Inflammatory macrophage (primary cell): ENCODE measurements around the gene GRK7.
"Not testable (repeated sequence)": the region's sequence is repeated elsewhere in the genome, so short reads cannot be mapped to it uniquely, and the experiment has no call there.

Source experiments
- DNase-seq, 2 donors: peaks; one replicate each; pipeline ENCODE4 v3.0.0-alpha.2; 2020 to 2022

Gene GRK7

DNA sequence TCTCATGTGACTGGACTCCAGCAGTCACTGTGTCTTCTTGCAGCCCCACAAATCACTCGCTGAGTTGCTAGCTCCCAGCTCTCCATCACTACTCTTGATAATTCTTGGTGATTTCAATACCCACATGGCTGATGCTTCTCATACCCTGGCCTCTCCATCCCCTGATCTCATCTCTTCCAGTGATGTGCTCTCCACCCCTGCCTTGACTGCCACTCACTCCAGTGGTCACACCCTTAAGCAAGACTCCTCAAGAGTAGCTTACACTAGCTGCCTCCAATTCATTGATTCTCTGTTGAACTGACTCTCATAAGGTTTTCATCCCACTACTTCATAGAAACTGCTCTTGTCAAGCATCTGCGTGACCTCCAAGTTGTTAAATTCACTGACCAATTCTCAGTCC is 837 bp downstream of the GRK7 start:
- no peak for DNase-seq

DNA sequence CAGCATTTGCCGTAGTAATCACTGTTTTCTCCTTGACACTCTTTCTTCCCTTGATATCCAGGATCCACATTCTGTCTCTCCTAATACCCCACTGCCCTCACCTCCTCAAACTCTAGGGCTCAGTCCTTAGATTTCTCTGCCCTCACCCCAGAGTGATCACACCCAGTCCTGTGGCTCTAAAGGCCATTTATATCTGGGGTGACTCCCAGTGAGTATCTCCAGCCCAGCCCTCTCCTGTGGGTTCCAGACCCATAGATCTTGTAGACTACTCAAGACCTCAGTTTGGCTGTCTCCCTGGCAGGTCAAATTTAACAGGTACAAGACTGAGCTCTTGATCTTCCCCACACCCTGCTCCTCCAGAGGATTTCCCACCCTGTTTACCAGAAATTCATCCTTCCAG is 1.3 kb downstream of the GRK7 start:
- no peak for DNase-seq

DNA sequence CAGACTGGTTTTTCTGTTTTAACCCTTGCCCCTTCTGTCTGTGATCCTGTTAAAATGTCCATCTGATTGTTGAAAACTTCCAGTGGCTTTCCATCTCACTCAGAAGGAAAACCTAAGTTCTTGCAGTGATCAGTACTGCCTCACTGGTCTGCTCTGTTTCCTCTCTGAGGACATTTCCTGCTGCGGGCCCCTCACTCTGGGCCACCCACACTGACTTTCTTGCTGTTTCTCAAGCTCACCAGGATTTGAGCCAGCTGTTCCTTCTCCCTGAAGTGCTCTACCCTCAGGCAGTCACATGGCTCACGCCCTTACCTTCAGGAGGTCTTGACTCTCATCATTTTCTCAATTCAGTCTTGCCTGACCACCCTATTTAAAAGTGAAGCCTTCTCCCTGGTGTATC is 1.8 kb downstream of the GRK7 start:
- DNase-seq: peak in 1 of 2 donors; percentile 40

DNA sequence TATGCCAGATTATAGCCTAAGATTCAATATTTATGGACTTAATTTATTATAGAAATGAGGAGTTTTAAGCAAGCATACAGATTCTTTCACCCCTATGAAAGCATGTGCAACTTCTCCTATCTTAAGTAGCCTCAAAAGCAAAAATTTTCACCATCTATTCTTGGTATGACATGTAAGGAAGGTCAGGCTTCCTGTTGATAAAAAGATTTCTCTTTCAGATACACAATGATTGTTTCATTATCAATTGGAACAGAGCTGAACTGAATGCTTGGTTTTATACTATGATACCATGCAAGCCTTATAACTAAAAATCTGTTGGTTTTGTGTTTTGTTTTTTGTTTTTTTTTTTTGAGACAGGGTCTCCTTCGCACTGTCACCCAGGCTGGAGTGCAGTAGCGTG is 3.9 kb downstream of the GRK7 start:
- no peak for DNase-seq

DNA sequence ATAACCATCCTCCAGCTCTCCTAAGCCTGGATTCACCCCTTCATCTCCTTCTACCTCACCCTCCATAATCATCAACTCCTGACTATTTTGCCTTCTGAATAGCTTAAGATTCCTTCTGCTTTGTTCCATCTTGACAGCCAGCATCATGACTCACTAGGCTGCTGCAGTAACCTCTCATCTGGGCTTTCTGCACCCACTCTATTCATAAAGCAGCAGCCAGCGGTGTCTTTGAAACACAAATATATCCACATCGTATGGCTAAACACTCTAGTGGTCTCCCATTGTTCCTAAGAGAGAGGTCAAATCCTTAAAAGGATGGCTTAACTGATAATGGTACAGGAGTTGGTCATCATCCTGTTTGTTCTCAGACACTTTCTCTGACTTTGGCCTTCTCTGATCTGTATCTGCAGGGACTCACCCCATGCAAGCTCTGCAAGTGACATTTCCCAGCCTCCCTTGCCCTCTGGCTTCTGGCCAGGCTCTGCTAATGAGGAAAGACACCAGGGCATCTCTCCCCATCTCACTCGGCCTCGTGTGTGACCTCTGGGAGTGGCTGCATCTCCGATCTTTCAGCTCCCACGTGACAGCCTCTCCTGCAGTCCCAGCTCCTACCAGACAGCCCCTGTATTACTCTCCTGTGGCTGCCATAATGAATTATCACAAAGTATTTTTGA is 6.2 kb downstream of the GRK7 start:
- no peak for DNase-seq

DNA sequence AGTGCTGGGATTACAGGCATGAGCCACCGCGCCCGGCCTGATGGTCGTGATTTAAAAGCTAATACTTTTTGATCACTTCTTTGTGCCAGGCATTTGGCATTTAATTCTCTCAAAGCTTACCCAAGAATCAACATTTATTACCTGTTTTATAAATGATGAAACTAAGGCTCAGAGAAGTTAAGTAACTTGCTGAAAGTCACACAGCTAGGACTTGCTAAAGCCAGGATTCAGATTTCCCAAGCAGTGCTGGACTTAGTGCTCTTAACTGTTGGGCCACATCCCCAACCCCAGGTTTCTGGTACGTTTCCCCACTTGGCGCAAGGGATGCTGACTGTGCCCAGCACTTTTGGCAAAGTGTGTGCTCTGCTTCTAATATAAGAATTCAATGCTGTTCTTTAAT is 10.5 kb downstream of the GRK7 start:
- DNase-seq: no peak

DNA sequence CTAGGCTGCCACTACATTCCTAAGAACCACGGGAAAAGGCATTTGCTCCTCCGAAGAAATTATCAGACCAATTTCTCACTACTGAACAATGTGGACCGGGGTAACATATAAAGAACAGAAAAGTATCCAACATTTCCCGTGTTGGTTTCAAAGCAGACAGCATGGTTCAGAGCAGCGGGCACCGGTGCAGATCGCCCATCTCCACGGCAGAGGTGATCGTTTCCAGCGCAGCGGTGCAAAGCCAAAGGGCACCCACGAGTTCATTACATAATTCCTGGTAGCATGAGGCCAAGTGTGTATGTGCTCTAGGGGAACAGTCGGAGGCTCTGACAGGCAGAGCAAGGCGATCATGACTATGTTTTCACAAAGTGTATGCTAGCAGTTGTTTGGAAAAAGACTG is 13.2 kb downstream of the GRK7 start:
- no peak for DNase-seq

DNA sequence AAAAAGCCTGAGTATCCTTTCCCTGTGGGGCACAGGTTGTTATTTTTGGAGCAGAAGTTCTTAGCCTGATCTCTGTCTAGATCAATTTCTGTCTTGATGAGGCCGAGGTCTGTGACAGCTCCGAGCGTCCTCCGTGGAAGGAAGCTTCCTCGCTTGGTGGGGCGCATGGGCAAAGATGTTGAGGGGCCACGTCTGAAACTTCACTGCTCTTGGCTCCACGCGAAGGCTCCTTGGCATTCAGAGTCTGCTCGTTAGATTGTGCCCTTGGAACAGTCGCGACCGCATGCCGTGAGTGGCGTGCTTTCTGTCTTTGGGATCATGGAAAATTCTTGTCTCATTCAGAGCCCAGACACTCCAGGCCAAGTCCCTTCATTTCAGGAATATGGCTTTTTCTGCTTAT is 13.7 kb downstream of the GRK7 start:
- DNase-seq: no peak

DNA sequence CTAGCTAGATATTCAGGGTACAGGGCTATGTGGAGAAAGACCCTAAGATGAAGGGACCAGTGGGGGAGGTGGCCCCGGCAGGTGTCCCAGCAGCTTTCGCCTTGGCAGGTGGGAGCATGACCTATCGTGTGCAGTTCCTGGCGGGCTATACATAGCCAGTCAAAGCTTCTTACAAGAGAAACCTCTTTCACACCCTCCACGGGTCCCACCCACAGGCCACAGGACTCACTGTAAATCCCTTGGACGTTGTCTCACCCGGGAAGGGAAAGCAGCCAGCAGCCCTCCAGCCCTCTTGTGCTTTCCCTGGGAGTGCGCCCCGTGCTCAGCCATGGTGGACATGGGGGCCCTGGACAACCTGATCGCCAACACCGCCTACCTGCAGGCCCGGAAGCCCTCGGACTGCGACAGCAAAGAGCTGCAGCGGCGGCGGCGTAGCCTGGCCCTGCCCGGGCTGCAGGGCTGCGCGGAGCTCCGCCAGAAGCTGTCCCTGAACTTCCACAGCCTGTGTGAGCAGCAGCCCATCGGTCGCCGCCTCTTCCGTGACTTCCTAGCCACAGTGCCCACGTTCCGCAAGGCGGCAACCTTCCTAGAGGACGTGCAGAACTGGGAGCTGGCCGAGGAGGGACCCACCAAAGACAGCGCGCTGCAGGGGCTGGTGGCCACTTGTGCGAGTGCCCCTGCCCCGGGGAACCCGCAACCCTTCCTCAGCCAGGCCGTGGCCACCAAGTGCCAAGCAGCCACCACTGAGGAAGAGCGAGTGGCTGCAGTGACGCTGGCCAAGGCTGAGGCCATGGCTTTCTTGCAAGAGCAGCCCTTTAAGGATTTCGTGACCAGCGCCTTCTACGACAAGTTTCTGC is 15.0 kb downstream of the GRK7 start:
- no peak for DNase-seq

DNA sequence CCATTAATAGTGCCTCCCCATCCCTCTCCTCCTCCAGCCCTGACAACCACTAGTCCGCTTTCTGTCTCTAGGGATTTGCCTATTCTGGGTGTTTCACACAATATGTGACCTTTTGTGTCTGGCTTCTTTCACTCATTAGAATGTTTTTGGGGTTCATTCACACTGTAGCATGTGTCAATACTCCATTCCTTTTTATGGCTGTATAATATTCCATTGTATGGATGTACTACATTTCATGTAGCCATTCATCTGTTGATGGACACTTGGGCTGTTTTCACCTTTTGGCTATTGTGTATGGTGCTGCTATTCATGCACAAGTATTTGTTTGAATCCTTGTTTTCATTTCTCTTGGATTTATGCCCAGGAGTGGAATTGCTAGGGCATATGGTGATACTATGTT is 16.5 kb downstream of the GRK7 start:
- no peak for DNase-seq

DNA sequence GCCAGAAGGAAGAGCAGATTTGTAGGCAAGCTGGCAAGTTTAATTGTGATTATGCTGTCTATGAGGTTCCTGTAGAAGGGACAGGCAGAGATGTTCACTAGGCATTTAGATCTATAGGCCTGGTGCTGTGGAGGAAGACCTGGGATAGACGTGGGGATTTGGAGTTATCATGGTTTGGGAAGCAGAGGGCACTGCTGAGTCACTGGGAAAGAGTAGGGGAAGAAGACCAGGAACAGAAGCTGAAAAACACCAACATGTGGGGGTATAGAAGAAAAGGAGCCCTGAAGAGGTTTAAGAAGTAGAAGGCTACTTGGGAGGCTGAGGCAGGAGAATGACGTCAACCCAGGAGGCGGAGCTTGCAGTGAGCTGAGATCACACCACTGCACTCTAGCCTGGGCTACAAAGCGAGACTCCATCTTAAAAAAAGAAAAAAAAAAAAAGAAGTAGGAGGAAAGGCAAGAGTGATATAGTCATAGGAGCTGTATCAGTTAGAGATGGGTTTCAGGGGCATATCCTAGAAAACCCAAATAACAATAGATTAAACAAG is 19.3 kb downstream of the GRK7 start:
- no peak for DNase-seq

DNA sequence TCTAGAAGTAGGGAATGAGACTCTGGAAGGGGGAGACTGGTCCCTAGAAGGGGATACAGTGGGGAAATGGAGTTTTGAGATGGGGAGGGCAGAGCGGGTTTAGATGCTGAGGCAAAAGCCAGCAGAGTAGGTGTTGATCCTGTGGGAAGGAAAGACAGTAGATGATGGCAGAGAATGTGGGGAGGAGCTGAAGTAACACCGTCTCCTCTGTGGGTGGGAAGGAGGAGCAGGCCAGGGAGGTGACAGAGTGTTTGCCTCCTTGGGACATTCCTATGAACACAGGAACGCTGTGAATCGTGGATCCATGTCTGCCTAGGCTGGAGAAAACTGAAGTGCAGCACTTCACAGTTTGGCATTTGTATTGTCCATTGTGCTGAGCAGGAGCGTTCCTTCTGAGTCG is 20.4 kb downstream of the GRK7 start:
- DNase-seq: no peak

DNA sequence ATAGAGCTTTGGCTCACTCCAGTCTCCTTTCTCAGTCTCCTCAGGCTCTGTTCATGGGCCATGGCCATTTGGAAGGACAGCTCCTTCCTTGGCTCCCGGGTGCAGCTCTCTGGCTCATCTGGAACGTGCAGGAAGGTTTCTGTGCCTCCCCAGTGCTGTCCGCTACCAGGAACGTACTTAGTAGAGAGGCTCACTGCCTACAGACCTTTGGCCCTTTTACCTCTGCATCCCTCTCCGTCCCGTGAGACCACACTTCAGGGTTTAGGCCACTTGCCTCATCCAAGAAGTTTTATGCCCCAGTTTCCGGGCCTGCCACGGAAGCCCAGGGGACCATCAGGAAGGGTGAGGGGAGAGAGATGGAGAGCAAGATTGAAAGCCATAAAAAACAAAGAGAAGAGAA is 20.9 kb downstream of the GRK7 start:
- no peak for DNase-seq

DNA sequence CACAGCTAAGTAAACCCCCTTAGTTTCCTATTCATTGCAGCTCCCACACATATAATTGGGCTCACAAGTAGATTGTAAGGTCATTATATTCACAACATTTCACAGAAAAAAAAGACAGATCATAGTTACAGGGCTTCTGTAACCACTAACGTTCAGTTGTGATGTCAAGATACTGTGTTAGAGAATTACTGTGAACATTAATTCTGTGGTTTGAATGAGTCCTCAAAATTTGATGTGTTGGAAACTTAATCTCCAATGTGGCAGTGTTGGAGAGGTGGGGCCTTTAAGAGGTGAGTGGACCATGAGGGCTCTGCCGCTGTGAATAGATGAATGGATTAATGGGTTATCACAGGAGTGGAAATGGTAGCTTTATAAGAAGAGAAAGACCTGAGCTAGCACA is 21.3 kb downstream of the GRK7 start:
- DNase-seq: no peak

DNA sequence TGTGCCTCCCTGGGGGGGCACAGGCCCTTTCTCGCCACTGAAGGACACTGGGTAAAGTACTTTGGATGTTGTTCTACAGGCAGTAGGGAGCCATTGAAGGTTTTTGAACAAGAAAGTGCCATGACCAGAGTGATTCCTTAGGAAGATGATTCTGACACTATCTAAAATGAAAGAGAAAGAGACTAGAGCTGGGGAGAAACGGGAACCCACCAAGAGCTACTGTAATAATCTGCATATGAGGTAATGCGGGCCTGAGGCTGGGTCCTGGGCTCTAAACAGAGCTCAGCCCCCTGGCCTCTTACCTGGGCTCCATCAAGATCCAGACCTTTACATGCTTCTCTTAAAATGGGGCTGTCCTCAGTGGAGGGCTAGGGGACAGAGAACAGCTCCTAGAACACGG is 24.9 kb downstream of the GRK7 start:
- DNase-seq: no peak

DNA sequence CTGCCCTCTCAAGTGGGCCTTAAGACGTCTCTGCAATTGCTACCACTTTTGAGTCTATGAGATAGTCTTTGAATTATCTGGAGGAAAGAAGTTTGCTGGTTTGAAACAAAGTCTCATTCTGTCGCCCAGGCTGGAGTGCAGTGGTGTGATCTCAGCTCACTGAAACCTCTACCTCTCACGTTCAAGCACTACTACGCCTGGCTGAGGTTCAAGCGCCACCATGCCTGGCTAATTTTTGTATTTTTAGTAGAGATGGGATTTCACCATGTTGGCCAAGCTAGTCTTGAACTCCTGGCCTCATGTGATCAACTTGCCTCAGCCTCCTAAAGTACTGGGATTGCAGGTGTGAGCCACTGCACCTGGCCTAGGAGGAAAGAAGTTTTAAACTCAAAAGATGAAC is 25.5 kb downstream of the GRK7 start:
- DNase-seq: not testable (repeated sequence)

DNA sequence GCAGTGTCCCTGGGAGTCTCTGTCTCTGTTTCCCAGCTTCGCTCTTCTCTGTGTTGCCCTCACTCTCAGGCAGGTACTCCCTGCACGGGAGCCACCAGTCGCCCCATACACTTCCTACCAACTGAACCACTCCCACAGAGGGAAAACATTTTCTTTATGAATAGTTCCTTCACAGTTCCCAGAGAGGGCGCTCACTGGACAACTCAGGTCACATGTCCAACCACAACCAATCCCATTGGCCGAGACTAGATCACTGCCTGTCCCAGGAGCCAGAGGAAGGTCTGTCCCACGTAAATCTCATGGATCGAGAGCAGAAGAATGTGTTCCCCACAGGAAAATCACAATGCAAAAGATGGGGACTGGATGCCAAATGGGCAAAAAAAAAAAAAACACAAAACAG is 26.1 kb downstream of the GRK7 start:
- no peak for DNase-seq

DNA sequence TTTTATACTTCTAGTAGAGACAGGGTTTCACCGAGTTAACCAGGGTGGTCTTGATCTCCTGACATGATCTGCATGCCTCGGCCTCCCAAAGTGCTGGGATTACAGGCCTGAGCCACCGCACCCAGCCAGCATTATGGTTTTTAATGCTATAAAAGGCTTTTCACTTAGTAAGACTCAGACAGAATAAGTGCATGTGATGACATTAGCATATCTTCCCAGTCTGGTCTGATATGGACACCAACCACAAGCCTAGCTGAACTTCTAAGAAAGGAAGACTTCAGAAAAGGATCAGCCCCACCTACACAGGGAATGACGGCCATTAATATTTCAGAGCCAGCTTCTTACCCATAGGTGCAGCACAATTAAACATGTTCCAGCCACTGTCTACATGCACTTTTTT is 27.0 kb downstream of the GRK7 start:
- DNase-seq: no peak

DNA sequence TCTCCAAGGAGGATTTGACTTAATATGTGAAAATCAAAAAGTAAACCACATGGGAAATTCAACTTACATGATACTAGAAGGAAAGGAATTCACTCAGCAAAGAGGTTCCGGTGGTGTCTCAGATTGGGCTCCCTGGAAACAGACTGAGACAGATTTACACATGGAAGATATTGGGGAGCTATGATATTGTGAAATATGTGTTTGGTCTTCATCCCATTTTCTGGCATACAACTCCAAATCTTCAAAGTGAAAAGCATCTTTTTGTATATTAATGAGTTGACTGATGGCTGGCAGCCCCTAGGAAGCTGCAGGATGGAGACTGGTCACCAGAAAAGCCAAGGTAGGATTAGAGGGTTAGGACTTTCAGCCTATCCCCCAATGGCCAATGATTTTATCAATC is 29.3 kb downstream of the GRK7 start:
- no peak for DNase-seq

DNA sequence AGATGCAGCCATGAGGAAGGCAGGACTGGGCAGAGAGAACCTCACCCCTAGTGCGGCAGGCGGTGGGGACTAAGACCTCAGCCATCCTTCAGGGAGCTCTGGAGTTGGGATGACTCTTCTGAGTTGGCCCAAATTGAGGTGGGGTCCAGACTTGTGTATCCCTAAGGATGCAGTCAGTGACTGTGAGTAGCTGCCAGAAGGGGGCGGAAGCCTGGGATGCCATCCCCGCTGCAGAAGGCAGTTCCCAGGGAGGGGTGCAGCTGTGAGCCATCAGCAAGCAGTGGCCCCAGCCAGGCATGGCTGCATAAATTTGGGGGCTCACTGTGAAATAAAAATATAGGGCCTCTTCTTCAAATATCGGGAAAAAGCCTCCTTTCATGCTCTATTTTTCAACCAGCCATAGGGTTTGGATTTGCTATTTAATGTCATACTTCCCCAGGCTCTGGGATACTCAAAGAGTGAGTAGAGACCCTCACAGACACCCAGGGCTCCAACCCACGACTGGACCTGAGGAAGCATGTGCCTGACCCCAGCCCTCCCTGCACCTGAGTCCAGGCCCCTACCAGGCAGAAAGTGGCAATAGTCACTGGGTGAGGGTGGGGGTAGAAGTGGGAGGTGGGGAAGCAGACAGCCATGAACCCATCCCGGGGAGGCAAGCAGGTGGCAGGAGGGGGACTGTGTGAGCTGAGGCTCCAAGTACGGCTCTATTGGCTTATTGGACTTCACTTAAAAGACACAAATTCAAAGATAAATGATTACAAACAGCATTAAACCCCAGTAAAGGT is 30.5 kb downstream of the GRK7 start:
- DNase-seq: no peak

DNA sequence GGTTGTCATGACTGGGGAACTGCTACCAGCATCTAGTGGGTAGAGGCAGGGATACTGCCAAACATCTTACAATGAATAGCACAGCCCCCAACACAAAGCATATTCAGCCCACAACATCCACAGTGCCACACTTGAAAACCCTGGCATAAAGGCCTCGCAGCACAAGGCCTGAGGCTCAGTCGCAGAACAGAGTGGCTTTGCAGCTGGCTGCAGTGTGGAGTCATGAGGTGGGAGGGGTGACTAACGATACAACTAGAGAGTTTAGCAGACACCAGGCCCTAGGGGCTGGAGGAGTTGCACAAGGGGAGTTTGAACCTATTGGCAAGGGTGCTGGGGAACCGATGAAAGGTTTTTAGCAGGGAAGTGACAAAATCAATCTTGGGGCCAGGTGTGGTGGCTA is 32.1 kb downstream of the GRK7 start:
- no peak for DNase-seq

DNA sequence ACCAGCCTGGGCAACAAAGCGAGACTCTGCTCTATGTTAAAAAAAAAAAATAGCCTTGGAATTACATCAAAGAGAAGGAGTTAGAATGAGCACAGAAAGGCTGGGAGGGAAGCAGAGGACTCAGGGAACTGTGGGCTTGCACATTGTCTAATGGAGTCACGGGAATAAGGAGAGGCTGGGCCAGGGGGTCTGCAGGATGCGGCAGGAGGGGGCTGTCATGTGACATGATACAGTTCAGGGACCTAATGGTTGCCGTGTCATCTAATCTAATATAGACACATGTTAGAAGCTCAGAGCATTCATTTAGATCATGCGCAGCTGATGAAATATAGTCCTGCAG is 32.5 kb downstream of the GRK7 start:
- no peak for DNase-seq

DNA sequence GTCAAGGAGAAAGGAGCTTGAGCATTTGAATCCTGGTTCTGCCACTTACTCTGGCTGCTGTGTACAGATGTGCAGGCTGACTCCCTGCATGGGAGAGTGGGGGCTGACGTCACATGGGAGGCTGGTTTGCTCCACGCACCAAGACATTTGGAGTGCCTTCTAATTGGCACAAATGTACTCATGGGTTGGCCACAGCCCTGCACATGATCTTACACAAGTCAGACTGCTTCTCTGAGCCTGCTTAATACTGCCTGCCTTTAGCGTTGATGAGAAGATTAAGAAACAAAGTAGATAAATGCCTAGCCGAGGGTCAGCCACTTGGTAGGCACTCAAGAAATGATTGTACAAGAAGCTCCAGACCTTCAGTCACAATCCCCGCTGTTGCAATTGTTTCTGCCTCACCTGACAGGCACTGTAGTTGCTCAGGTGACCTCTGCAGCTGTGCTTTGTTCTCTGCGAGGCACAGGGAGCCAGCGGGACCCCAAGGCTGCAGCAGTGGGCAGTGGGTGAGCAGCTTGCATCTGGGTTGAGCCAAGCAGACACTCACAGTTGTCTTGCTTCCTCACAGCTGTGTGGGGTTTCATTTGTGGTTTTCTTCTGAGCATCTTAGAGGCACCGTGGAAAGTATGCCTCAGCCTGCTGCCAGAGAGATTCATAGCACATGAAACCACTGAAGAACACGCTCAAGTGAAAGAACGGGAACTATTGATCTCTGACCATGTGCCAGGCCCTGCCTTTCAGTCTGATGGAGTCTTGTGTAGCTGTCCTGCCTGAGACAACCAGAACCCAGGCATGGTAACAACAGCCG is 33.1 kb downstream of the GRK7 start:
- peak; percentile 55 to 73 for DNase-seq
